ENCODE data around the gene RAPGEF6. TPM values are rescaled to one million over a fixed set of nuclear protein-coding genes. Genes with fewer than 3 reads are reported as not detected.

The RAPGEF6 gene
- total and polyA plus RNA-seq, 2 experiments from 2014 or later = 9.5 to 20.3 TPM

- TF ChIP-seq CTCF (conservative IDR thresholded peaks at IDR 0.05; ENCODE audit: low read depth in 2 of 2) (no peak), EZH2phosphoT487 (IDR thresholded peaks at IDR 0.05; ENCODE audit: unreplicated experiment) (no peak)
Measured at GRCh38 chr5:131461742-131462141, 173.3 kb downstream of the RAPGEF6 start (continued).

GRCh38 chr5:131460867-131461572 is 174.0 kb downstream of the RAPGEF6 start:
- no peaks in the 10 kb centered on the region for H3K36me3 ChIP-seq (ENCODE audit: insufficient read depth)
- no peak for DNase-seq (ENCODE audit: low spot score)
- no peak overlapping the region for H3K27ac ChIP-seq (ENCODE audit: low read depth)
- H4K20me1 ChIP-seq (replicated peaks; ENCODE audit: insufficient read depth) = no peaks in the 10 kb centered on the region
- ATAC-seq = no peak
- H3K9me2 ChIP-seq (ENCODE audit: insufficient read depth) = no peaks in the 10 kb centered on the region
- H3K36me3 Mint-ChIP-seq (ENCODE audit: low read depth) = peaks cover 8% of the 10 kb centered on the region; the same call in 2 of the 3 replicates
- no peaks in the 10 kb centered on the region for H3K4me1 Mint-ChIP-seq
- H3K27me3 ChIP-seq (ENCODE audit: insufficient read depth) = no peaks in the 10 kb centered on the region
- H3K4me3 Mint-ChIP-seq = no peak overlapping the region
- H3K27me3 Mint-ChIP-seq (ENCODE audit: insufficient read depth, low read depth, poor library complexity) = no peaks in the 10 kb centered on the region
- H3K4me2 ChIP-seq = no peak overlapping the region
- H3K27ac Mint-ChIP-seq = no peak overlapping the region
- no peaks in the 10 kb centered on the region for H3F3A ChIP-seq (replicated peaks; ENCODE audit: low read depth)
- H3K4me1 ChIP-seq (ENCODE audit: insufficient read depth) = no peaks in the 10 kb centered on the region
- no peaks in the 10 kb centered on the region for H3K9me3 Mint-ChIP-seq
- H3K79me2 ChIP-seq (replicated peaks; ENCODE audit: insufficient read depth) = no peaks in the 10 kb centered on the region
- H2AFZ ChIP-seq = no peak overlapping the region
- H3K4me3 ChIP-seq = no peak overlapping the region
- no peak for TF ChIP-seq STAT1 (IDR thresholded peaks at IDR 0.05; ENCODE audit: unreplicated experiment)
- no peak for TF ChIP-seq EZH2phosphoT487 (IDR thresholded peaks at IDR 0.05; ENCODE audit: unreplicated experiment)
- TF ChIP-seq ETS1 (IDR thresholded peaks at IDR 0.05) = no peak
- no peak for TF ChIP-seq ZNF331 (CRISPR knock-in tag; IDR thresholded peaks at IDR 0.05; ENCODE audit: low read depth)
- TF ChIP-seq POLR2AphosphoS5 (IDR thresholded peaks at IDR 0.05; ENCODE audit: low read depth) = no peak
- TF ChIP-seq NANOG (IDR thresholded peaks at IDR 0.05; ENCODE audit: borderline replicate concordance) = no peak
- TF ChIP-seq JUNB (IDR thresholded peaks at IDR 0.05; ENCODE audit: unreplicated experiment) = no peak
- TF ChIP-seq CTCF (conservative IDR thresholded peaks at IDR 0.05; ENCODE audit: low read depth in 2 of 2) = no peak
- no peak for TF ChIP-seq CREB1 (CRISPR knock-in tag; IDR thresholded peaks at IDR 0.05; ENCODE audit: low read depth)
- no peak for TF ChIP-seq REST (IDR thresholded peaks at IDR 0.05; ENCODE audit: unreplicated experiment)
- TF ChIP-seq ZNF114 (CRISPR knock-in tag; IDR thresholded peaks at IDR 0.05) = no peak

All from GM23338 (cell line).